HepG2 (cell line): ENCODE results near the gene NDRG3. TPM values are rescaled to one million over a fixed set of nuclear protein-coding genes. Genes with fewer than 3 reads are reported as not detected.

Source experiments
- ATAD3A ChIP-seq: sonication (generic); formaldehyde crosslinking; IDR thresholded peaks from 2 replicates; pipeline ENCODE4 v1.4.0; 2020; ENCODE audit warnings: missing genetic modification reagents
- EED ChIP-seq: sonication (generic); formaldehyde crosslinking; IDR thresholded peaks from 2 replicates; pipeline ENCODE4 v1.5.0; 2020; ENCODE audit warnings: mild to moderate bottlenecking, missing genetic modification reagents
- FOXO1 ChIP-seq: sonication (generic); formaldehyde crosslinking; IDR thresholded peaks from 2 replicates; pipeline ENCODE4 v1.4.0; 2020; ENCODE audit warnings: missing genetic modification reagents
- GATAD2A ChIP-seq: IDR thresholded peaks from 2 replicates; pipeline ENCODE4 v1.6.1; 2016
- HOXD1 ChIP-seq: sonication (generic); formaldehyde crosslinking; IDR thresholded peaks from 2 replicates; pipeline ENCODE4 v1.5.0; 2020; ENCODE audit warnings: missing genetic modification reagents
- KDM2A ChIP-seq: sonication (generic); formaldehyde crosslinking; IDR thresholded peaks from 2 replicates; pipeline ENCODE4 v1.4.0; 2020; ENCODE audit warnings: low read depth, missing genetic modification reagents, borderline replicate concordance
- KLF6 ChIP-seq: IDR thresholded peaks from 2 replicates; pipeline ENCODE4 v1.8.0; 2016; ENCODE audit warnings: missing biosample characterization, missing genetic modification reagents
- NFKB2 ChIP-seq: sonication (generic); formaldehyde crosslinking; IDR thresholded peaks from 2 replicates; pipeline ENCODE4 v1.4.0; 2020; ENCODE audit warnings: missing genetic modification reagents, borderline replicate concordance
- SATB2 ChIP-seq: sonication (generic); formaldehyde crosslinking; IDR thresholded peaks from 2 replicates; pipeline ENCODE4 v1.5.0; 2020; ENCODE audit warnings: missing genetic modification reagents
- SMAD3 ChIP-seq: sonication (generic); formaldehyde crosslinking; IDR thresholded peaks from 2 replicates; pipeline ENCODE4 v1.4.0; 2020; ENCODE audit warnings: missing genetic modification reagents
- SRSF4 ChIP-seq: fragments of 200-400 bp; formaldehyde crosslinking; IDR thresholded peaks from one replicate; pipeline ENCODE4 v1.6.1; 2018; ENCODE audit warnings: mild to moderate bottlenecking, low read depth, low read length, moderate library complexity; ENCODE audit not compliant: poor library complexity, severe bottlenecking
- ZBTB8A ChIP-seq: sonication (generic); formaldehyde crosslinking; IDR thresholded peaks from 2 replicates; pipeline ENCODE4 v1.4.0; 2020; ENCODE audit warnings: mild to moderate bottlenecking, low read depth, missing genetic modification reagents, borderline replicate concordance
- ZFYVE20 ChIP-seq: sonication (generic); formaldehyde crosslinking; IDR thresholded peaks from 2 replicates; pipeline ENCODE4 v1.8.0; 2023; ENCODE audit warnings: low read depth, mild to moderate bottlenecking, moderate library complexity, missing genetic modification reagents, borderline replicate concordance
- ZNF124 ChIP-seq: sonication (generic); formaldehyde crosslinking; IDR thresholded peaks from 2 replicates; pipeline ENCODE4 v1.4.0; 2020; ENCODE audit warnings: missing genetic modification reagents
- ZNF292 ChIP-seq: sonication (generic); formaldehyde crosslinking; IDR thresholded peaks from 2 replicates; pipeline ENCODE4 v1.8.1; 2022; ENCODE audit warnings: mild to moderate bottlenecking, low read depth, missing genetic modification reagents, borderline replicate concordance
- ZNF329 ChIP-seq: sonication (generic); formaldehyde crosslinking; IDR thresholded peaks from 2 replicates; pipeline ENCODE4 v1.9.0; 2021; ENCODE audit warnings: low read depth, mild to moderate bottlenecking, missing genetic modification reagents
- ZNF337 ChIP-seq: sonication (generic); formaldehyde crosslinking; IDR thresholded peaks from 2 replicates; pipeline ENCODE4 v1.5.1; 2020; ENCODE audit warnings: missing genetic modification reagents, low read depth, mild to moderate bottlenecking, borderline replicate concordance
- ZNF773 ChIP-seq: sonication (generic); formaldehyde crosslinking; IDR thresholded peaks from 2 replicates; pipeline ENCODE4 v1.4.0; 2020; ENCODE audit warnings: missing genetic modification reagents, borderline replicate concordance
- ZNF781 ChIP-seq: sonication (generic); formaldehyde crosslinking; IDR thresholded peaks from 2 replicates; pipeline ENCODE4 v1.5.1; 2020; ENCODE audit warnings: borderline replicate concordance, mild to moderate bottlenecking, missing genetic modification reagents; ENCODE audit errors: not compliant biosample characterization
- polyA plus RNA-seq, 8 experiments: library from polyadenylated mRNA; depleted of rRNA in 3 of 8; stranded (reverse) in 7 of 8; unstranded in 1 of 8; fragments of >200 nt; fragmentation: Illumina TruSeq in 4 of 8; extraction: Trizol in 4 of 8; gene quantifications; 2 replicates each; pipeline versions ENCODE4 v1.2.1 to v1.2.3, GENCODE V29; 2011 to 2016; ENCODE audit warnings: low read depth in 4 of 8, missing spikeins in 1 of 8, mixed read lengths in 1 of 8; ENCODE audit not compliant: insufficient read depth in 1 of 8
- total RNA-seq, 5 experiments: library from RNA; depleted of rRNA; stranded (reverse); fragments of >200 nt; fragmentation: Illumina TruSeq; extraction: Trizol; gene quantifications; 2 replicates each; pipeline ENCODE4 v1.2.3, GENCODE V29; 2016; ENCODE audit warnings: low read depth in 1 of 5
- TF ChIP-seq, protein P1 (sequence below): sonication (generic); formaldehyde crosslinking; IDR thresholded peaks from 2 replicates; pipeline ENCODE4 v1.4.0; 2020; ENCODE audit warnings: missing genetic modification reagents, borderline replicate concordance
- TF ChIP-seq, protein P2 (sequence below): sonication (generic); formaldehyde crosslinking; IDR thresholded peaks from 2 replicates; pipeline ENCODE4 v1.4.0; 2020; ENCODE audit warnings: missing genetic modification reagents
- TF ChIP-seq, protein P3 (sequence below): sonication (generic); formaldehyde crosslinking; IDR thresholded peaks from 2 replicates; pipeline ENCODE4 v1.4.0; 2020; ENCODE audit warnings: missing genetic modification reagents, borderline replicate concordance

Gene NDRG3
- total and polyA plus RNA-seq, 2 of the 13 experiments (the other 11 are each of a cell fraction or from before 2014, with no cell fraction given), result 36.0 to 40.5 TPM

DNA sequence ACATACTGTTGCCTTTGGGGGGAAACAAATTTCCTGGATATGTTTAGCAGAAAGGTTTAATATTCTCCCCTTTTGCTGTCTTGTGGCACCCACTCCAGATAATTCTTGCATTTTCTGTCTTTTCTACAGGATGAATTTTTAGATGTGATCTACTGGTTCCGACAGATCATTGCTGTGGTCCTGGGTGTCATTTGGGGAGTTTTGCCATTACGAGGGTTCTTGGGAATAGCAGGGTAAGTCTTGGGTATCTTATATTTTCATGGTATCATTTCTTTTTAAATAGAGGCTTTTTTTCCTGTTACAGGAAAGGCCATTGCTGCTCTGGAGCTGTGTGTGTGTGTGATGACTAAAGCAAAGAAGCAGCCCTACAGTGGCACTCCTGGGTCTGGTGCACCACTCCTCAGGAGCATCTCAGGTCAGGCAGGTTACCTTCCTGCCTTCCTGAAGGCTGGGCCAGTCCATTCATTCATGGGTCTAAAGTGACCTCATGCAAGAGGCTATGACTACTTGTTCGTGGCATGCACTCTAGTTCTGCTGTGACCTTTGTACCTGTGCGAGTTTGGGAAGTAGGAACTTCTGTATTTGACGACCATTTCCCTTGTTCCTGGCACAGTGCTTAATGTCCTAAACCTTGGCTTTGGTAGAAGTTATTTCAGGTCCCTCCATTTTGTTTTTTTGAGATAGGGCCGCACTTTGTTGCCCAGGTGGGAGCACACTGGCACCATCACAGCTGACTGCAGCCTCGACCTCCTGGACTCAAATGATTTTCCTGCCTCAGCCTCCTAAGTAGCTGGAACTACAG lies 138.1 kb downstream of the NDRG3 start (continued):
- TF ChIP-seq, protein P1, sequence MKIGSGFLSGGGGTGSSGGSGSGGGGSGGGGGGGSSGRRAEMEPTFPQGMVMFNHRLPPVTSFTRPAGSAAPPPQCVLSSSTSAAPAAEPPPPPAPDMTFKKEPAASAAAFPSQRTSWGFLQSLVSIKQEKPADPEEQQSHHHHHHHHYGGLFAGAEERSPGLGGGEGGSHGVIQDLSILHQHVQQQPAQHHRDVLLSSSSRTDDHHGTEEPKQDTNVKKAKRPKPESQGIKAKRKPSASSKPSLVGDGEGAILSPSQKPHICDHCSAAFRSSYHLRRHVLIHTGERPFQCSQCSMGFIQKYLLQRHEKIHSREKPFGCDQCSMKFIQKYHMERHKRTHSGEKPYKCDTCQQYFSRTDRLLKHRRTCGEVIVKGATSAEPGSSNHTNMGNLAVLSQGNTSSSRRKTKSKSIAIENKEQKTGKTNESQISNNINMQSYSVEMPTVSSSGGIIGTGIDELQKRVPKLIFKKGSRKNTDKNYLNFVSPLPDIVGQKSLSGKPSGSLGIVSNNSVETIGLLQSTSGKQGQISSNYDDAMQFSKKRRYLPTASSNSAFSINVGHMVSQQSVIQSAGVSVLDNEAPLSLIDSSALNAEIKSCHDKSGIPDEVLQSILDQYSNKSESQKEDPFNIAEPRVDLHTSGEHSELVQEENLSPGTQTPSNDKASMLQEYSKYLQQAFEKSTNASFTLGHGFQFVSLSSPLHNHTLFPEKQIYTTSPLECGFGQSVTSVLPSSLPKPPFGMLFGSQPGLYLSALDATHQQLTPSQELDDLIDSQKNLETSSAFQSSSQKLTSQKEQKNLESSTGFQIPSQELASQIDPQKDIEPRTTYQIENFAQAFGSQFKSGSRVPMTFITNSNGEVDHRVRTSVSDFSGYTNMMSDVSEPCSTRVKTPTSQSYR (CRISPR knock-in tag), result no peak
- TF ChIP-seq ZNF124 (CRISPR knock-in tag) (no peak), ZNF773 (CRISPR knock-in tag) (no peak), ZNF292 (CRISPR knock-in tag) (peak; percentile 57; the same call in 1 of the 2 replicates), ZNF337 (CRISPR knock-in tag) (no peak), ZNF329 (CRISPR knock-in tag) (no peak), ZFYVE20 (CRISPR knock-in tag) (no peak), NFKB2 (CRISPR knock-in tag) (no peak), SMAD3 (CRISPR knock-in tag) (peak; percentile 72; the same call in 1 of the 2 replicates), KLF6 (0 out of 2 replicates have a peak, but pooled peaks have one; percentile 46), GATAD2A (CRISPR knock-in tag) (peak; percentile 89), EED (CRISPR knock-in tag) (no peak; the same call in 1 of the 2 replicates), ATAD3A (CRISPR knock-in tag) (no peak), SATB2 (no peak), ZNF781 (CRISPR knock-in tag) (no peak), KDM2A (no peak; the same call in 1 of the 2 replicates), HOXD1 (no peak), SRSF4 (no peak), FOXO1 (CRISPR knock-in tag) (no peak), ZBTB8A (CRISPR knock-in tag) (no peak)
- TF ChIP-seq, protein P2, sequence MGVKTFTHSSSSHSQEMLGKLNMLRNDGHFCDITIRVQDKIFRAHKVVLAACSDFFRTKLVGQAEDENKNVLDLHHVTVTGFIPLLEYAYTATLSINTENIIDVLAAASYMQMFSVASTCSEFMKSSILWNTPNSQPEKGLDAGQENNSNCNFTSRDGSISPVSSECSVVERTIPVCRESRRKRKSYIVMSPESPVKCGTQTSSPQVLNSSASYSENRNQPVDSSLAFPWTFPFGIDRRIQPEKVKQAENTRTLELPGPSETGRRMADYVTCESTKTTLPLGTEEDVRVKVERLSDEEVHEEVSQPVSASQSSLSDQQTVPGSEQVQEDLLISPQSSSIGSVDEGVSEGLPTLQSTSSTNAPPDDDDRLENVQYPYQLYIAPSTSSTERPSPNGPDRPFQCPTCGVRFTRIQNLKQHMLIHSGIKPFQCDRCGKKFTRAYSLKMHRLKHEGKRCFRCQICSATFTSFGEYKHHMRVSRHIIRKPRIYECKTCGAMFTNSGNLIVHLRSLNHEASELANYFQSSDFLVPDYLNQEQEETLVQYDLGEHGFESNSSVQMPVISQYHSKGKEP (CRISPR knock-in tag), result no peak
- TF ChIP-seq, protein P3, sequence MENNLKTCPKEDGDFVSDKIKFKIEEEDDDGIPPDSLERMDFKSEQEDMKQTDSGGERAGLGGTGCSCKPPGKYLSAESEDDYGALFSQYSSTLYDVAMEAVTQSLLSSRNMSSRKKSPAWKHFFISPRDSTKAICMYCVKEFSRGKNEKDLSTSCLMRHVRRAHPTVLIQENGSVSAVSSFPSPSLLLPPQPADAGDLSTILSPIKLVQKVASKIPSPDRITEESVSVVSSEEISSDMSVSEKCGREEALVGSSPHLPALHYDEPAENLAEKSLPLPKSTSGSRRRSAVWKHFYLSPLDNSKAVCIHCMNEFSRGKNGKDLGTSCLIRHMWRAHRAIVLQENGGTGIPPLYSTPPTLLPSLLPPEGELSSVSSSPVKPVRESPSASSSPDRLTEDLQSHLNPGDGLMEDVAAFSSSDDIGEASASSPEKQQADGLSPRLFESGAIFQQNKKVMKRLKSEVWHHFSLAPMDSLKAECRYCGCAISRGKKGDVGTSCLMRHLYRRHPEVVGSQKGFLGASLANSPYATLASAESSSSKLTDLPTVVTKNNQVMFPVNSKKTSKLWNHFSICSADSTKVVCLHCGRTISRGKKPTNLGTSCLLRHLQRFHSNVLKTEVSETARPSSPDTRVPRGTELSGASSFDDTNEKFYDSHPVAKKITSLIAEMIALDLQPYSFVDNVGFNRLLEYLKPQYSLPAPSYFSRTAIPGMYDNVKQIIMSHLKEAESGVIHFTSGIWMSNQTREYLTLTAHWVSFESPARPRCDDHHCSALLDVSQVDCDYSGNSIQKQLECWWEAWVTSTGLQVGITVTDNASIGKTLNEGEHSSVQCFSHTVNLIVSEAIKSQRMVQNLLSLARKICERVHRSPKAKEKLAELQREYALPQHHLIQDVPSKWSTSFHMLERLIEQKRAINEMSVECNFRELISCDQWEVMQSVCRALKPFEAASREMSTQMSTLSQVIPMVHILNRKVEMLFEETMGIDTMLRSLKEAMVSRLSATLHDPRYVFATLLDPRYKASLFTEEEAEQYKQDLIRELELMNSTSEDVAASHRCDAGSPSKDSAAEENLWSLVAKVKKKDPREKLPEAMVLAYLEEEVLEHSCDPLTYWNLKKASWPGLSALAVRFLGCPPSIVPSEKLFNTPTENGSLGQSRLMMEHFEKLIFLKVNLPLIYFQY (CRISPR knock-in tag), result no peak
